Forelimb muscle (tissue), 1 donor: ENCODE data around the gene GRK2. TPM values are rescaled to one million over a fixed set of nuclear protein-coding genes. Genes with fewer than 3 reads are reported as not detected.
"Not testable (repeated sequence)": the region's sequence is repeated elsewhere in the genome, so short reads cannot be mapped to it uniquely, and the experiment has no call there.

Experiments
- DNase-seq: peaks from one replicate; pipeline ENCODE4 v3.0.0-alpha.2; 2013; ENCODE audit warnings: low read depth
- polyA plus RNA-seq: library from polyadenylated mRNA; unstranded; fragments of 120-200 nt; gene quantifications from one replicate; pipeline ENCODE4 v1.2.1, GENCODE V29; 2013; ENCODE audit not compliant: insufficient read length

GRK2 gene
- polyA plus RNA-seq, 1 donor, result 45.9 TPM

DNA sequence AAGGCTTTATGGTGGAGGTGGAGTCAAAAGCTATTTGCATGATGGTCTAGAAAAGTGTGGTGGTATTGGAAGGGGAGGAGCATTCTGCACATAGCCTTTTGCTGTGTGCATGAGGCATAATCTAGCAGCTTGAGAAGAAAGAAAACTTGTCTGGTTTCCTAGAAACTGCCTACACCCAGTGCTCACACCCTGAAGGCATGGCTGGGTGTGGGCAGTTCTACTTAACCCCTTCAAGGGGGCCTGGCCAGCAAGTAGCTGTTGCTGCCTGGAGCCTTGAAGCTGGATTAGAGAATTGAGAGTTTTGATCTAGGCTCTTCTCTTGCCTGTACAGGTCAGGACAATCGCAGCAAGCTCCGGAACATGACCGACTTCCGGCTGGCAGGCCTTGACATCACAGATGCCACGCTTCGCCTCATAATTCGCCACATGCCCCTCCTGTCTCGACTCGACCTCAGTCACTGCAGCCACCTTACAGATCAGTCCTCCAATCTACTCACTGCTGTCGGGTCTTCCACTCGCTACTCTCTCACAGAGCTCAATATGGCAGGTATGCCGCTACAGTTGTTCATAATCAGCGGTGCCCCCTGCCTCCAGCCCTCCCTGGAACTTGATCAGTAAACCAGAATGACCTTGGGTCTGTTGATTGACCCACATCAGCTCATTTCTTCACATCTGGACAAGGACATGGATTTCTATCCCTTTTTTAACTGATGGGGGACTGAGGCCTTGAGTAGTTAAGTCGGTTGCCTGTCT lies 12.2 kb upstream of the GRK2 start:
- DNase-seq, result no peak

DNA sequence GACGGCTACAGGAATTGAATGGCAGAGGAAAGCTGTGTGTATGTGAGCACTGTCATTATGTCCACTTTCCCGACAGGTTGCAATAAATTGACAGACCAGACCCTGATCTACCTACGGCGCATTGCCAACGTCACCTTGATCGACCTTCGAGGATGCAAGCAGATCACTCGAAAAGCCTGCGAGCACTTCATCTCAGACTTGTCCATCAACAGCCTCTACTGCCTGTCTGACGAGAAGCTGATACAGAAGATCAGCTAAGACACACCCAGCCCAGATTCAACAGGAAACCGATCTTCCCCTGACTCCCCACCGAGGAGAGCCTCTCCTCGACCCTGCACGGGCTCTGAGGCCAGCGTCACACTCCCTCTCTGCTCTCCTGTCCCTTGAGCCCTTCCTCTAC lies 11.5 kb upstream of the GRK2 start:
- no peak for DNase-seq

DNA sequence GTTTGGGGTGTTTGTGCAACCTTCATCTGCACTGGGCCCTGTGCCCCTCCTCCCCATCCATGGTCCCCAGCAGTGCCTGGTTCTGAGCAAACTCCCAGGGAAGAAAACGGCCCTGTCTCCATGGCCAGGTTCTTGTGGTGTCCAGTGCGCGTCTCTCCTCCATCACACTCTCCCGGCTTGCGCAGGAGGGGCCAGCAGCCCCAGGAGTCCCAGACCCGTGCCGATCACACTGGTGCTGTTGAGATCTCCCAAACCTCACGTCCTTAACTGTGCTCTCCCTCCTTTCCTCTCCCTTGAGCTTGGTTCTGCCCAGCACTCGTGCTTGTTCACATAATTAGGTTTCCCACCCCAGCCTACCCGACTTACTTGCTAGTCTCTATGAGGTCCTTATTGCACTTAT lies 10.9 kb upstream of the GRK2 start:
- no peak for DNase-seq

DNA sequence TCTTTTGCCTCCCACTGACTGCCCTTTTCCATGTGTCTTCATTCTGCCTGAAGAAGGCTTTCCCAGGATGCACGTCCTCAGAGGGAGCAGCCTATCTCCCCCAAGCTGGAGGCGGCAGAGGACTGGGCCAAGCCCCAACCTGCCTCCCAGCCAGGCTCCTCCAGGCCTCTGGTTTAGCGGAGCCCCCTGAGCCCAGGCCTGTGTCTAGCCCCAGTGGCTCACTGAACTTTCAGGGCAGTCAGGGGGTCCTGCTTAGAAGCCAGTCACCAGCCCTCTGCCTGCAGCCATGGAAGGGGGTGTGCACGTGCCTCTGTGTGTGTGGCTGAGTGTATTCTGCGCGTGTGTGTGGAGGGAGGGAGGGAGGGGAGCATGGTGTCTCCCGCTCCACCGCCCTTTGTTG lies 10.4 kb upstream of the GRK2 start:
- DNase-seq, result no peak

DNA sequence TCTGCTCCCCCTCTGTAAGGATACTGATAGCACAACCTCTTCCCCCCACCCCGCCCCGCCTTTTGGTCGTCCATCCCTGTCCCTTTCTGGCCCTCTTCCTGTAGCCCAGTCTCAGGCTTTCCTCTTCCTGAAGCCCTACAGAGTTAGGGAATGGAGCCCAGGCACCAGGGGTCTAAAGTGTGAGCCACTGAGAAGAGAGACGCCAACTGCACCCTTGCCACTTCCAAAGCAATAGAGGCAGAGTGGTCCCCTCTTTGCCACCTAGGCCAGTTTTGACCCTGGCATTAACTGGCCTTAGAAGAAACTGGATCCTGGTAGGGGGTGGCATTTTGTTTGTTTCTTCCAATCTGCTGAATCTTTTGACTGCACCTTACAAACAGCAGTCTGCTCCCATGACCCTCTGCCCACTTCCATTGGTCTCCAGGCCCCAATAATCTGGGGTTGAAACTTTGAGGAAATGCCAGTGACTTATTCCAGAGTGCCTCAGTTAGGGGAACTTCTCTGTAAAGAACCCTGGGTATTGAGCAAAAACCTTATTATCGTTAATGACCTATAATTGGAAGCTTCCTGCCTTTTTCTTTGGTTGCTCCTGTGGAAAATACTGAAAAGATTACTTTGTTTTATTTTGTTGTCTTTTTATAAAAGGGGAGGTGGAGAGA lies 9.7 kb upstream of the GRK2 start:
- no peak for DNase-seq

DNA sequence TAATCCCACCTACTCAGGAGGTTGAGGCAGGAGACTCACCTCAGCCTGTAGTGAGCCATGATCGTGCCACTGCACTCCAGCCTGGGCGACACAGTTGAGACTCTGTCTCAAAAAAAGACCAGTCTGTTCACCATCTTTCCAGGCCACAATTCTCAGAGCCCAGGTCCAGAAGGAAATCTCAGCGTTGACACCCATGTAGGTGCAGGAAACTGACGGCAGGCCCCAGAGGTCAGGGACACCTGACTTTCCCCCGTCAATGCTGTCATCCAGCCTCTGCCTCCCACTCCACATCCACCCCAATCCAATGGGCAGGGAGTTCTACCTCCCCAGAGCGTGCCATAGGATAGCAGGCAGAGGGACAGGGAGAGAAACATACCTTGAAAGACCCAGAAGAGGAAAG lies 5.9 kb upstream of the GRK2 start:
- no peak for DNase-seq

DNA sequence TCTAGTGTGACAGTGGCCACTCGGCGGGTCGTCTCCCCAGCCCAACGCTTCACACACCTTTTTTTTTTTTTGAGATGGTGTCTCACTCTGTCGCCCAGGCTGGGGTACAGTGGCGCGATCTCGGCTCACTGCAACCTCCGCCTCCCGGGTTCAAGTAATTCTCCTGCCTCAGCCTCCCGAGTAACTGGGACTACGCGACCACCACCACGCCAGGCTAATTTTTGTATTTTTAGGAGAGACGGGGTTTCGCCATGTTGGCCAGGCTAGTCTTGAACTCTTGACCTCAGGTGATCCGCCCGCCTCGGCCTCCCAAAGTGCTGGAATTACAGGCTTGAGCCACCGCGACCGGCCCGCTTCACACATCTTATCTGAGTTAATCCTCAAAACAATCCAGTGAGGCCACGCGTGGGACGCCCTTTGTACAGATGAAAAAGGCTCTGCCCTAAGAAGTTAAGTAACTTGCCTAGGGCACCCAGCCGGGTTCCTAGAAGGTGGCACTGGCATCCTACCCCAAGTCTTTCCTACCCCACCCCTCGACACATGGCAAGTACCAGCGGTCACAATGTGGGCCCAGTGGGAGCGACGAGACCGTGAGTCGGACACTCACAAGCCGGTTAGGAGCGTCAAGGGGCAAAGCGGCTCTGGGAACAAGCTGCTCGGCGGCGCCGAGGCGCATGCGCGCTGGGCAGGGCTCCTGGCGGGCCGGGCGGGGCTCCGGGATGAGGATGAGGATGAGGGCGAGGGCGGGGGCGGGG lies 5.2 kb upstream of the GRK2 start:
- not testable (repeated sequence) for DNase-seq

DNA sequence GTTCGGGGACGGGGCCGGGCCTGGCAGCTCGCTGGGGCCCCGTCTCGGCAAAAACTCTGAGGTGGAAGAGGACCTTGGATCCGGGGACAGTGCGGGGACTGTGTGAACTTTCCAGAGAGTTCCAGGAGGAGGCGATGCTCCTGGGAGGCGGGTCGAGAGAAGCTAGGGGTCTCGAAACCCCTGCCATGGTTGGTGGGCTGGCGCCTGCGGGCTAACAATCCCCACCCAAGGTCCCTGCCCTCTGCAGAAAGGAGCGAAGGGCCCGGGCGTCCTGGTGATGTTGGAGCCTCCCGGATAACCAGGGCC lies 4.7 kb upstream of the GRK2 start:
- DNase-seq, result no peak

DNA sequence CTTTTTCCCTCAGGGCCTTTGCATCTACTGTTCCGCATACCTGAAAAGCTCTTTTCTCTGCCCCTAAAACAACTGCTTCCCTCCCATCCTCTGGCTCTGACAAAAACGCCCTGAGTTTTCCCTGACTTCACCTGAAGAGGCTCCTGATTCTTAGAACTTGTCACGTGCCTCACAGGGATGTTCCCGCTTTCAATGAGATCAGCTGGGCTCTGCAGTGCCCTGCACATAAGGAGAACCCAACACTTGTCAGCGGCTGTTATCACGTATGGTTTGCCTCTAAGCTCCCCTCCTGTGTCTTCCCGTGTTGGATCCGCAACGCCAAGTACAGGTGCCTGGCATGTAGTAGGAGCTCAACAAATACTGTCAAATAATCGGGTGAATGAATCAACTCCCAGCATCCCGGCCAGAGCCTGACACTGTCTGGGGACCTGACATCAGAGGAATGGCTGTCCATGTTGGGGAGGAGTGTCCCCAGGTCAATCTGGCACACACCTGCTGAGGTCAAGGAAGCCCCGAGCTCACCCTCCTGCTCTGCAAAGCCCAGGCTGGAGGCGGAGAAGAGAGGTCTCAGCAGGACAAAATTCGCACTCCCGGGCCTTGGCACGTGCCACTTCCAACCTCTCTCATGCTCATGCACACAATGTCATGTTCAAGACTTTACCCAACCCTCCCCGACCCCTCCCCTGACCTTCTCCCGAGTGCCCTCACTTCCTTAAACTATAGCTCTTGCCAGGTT lies 4.2 kb upstream of the GRK2 start:
- no peak for DNase-seq

DNA sequence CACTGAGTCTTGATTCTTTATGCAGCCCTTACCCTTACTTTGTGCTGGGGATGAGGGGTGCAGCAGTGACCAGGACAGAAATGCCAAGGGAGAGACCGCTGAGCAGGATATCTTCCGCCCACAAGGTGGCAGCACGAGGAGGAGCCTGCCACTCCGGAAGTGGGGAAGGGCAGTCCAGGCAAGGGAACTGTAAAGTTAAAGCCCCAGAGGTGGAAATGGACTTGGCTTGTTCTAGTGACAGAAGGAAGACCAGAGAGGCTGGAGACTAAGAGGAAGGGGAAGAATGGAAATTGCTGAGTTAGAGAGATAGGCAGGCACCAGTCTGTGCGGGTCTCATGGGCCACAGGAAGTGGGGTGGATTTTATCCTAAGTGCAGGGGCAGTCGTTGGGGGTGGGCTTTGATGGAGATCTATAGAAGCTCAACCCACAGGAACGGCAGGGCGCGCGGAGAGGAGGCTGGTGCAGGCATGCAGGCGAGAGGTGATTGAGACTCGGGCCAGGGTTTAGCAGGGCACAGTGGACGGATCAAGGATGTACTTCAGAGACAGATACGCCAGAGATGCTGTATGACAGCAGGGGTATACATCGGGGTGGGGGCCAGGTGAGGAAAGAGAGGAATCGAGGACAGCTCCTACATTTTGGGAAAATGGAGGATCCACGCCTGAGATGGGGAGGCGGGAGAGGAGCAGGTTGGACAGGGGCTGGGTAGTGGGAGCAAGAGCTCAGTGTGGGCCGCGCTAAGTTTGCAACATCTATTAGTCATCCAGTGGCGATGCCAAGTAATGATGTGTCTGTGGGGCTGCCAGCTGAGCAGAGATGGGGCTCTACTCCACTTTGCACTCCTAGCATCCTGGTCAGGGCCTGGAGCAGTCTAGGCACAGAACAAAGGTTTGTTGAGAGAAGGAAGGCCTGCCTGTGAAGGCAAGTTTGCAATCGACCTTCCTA lies 3.3 kb upstream of the GRK2 start:
- DNase-seq, result no peak

DNA sequence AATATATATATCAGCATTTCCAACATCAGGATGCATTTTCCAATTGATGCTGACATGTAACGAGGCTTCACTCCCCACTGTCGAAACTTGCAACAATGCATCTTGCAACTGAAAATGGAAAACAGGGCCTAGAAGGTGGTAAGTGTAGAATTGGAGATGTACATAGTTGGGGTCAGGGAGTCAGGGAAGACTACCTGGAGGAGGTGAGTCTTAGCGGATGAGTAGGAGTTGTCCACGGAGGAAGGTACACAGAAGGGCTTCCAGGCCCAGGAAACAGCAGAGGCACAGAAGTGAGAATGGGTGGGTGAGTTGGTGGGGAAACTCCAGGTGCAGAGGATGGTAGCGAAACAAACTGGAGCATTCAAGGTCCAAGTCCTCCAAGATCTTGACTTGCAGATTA lies 2.0 kb upstream of the GRK2 start:
- no peak for DNase-seq

DNA sequence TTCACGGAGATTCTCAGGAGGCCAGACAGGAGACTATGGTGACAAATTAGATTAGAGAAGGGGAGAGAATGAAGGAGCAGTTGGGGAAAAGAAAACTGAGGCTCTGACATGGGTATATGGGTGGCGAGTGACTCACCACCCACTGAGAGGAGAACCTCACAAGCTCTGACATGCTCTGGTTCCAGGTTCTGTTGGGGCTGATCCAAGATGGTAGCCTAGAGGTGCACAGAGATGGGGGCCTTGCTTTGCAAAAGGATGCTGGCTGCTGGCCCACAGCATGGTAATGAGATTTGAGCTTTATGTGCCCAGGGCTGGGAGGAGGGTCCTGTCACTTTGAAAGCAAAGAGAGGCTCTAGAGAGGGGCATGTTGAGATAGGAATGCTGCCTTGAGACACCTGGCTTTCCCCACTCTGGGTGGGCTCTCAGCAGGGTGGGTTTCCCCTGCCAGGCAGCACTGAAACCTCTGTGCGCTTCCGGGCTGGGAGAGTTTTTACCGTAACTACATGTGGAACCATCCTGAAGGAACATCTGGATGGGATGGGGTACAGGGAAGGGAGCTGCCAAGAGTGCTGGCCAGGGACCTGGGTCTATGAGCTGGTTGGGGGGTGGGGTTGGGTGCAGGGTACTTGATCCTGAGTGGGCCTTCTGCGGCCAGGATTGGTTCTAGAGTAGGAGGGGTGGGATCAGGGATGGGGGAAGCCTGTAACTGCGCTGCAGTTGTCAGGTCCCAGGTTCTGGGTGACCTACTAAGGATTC lies 1.2 kb upstream of the GRK2 start:
- DNase-seq, result no peak

DNA sequence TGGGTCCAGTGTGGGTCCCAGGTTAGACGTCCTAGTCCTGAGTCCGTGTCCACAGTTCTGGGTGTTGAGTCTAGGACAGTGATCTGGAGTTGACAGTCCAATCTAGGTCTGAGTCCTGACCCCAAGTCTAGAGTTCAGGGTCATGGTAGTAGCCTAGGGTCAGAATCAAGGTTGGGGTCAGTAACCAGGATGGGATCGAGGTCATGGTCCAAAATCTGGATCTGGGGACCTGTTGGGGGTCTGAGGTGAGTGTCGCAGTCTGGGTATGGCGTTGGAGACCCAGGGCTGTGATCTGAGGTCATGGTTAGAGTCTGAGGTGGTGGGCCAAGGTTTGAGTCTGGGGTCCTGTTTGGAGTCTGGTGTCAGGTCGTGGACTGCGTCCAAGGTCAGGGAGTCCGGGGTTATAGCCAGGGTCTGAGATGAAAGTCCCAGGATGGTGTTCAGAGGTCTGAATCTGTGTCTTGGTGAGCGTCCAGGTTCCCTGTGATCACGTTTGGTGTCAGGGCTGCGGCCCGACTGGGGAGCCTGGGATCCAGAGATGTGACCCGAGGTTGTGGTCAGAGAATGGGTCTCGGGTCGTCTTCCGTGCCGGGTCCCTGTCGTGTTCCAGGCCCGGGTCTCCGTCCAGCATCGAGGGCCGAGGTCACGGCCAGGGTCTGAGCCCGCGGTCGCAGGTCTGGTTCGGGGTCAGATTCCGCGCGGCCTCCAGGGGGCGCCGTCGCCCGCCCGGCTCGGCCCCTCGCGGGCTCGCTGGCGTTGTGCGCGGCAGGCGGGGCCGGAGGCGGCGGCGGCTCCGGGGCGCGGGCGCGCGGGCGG lies 432 bp upstream of the GRK2 start:
- no peak for DNase-seq

DNA sequence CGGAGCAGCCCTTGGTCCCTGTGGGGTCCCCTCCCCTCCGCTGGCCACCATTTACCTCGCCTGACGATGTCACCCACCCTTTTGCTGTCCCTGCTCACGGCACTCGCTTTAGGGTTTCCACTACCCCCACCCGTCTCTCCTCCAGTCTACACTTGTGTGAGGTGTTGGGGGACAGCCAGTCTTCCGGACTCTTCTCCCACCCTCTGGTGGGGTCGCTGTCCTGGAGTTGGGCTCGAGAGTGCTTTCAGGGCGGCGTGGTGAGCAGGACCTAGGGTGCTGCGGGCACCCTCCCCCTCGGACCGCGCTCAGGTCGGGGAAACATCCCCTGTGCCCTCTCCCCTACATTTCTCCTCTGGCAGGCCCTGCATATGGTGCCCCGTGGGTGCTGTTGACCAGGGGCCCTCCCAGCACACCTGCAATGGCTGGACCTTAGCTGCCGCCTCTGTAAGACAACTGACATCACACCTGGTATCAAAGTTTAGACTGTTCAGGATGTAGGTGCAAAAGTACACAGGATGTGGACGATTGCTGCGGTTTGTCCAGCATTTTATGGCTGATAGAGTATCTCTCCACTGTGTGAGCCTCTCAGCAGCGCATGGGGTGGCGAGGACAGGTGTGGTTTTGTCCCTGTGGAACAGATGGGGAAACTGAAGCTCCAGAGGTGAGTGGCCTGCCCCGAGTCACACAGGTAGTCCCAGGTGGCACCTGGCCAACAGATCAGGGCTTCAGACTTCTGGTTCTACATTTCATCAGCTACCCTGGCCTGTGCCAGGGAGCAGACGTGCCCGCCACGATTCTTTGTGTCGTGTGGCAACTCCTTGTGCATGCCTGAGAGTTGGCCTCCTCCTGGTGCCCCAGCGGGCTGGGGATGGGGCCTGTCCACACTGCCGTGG lies 1.2 kb downstream of the GRK2 start:
- DNase-seq, result no peak

DNA sequence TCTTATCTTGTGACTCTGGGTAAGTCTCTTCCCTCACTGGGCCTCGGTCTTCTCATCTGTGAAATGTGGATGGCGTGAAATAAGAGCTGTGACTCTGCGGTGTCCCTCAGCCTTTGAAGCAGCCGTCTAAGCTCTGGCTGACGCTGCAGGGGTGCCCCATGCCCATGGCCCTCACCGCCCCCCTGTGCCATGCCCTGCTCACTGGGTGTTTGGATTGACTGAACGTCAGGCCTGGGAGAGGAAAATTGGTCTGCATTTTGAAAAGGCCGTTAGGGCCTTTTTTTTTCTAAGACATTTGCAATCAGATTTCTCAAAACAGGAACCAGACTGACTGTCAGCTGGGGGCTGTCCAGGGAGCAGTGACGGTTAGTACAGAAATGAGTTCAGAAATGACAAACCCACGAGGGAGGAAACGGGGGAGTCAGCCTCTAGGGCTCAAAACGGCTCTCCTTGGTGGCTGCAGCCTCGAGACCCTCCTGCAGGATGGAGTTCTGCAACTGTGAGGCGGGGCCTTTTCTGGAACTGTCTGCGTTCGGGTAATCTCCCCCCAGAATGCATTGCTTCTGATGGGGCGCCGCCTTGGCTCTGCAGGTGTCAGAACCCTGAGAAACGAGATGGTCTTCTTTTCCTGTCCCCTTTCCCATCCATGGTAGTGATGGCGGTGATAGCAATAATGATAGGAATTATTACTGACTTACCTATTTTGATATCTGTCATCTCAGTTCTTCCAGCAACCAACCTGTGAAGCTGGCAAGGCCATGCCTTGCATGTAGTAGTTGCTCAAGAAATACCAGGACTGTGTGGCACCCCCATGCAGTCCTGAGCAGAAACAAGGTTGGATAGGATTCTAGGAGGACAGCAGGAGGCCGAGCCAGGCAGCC lies 2.0 kb downstream of the GRK2 start:
- no peak for DNase-seq

DNA sequence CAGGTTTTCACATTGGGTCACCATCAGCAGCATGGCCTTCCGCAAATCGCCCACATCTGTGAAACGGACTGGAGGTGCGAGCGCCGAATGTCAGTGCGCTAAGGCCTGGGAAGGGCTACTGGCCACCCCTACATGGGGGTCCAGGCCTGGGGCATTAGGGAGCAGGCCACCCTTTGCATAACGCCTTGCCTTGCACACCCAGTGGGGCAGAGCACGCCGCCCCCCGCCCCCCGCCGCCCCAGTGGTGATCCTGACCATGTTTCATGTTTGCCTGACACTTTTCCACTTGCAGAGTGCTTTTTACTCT lies 2.6 kb downstream of the GRK2 start:
- no peak for DNase-seq

DNA sequence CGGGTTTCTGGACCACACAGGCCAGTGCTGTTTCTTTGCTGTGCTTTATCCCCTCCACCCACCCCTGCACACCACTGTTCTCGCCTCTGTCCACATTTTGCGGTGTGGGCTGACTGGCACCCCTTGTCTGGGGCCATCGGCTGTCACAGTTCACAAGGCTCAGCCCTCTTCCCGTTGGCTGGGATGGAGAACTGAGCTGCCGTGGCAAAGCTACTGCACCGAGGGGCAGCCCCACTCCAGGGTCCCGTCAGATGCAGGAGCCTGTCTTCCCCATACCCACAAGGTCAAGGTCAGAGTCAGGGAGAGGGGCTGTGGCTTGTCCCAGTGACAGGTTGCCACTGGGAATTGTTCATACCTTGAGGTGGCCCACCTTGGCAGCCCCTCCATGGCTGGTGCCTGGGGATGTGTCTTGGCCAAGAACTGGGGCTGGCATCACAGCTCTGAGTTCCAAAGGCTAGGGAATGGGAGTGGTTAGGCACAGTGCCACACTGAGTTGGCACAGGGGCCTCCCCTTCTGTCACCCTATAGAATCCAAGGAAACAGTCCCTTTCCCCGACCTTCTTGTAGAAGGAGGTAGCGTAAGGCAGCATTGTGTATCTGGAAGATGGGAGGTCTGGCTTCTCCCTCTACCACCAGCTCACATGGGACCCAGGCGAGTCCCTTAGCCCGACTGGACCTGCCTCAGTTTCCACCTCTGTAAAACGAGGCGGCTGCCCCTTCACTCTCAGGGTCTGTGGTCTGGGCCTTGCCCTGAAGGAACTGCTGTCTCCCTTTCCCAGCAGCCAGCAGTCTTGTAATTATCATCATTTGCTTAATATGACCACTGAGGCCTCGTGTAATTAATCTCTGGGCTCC lies 3.4 kb downstream of the GRK2 start:
- no peak for DNase-seq
